GM12891 (cell line): ENCODE measurements around the gene SLC49A3.

Source experiments
- POLR2A ChIP-seq: IDR thresholded peaks from 2 replicates; pipeline ENCODE4 v1.6.1; 2011; ENCODE audit warnings: low read depth, low read length, control low read depth
- POLR2AphosphoS5 ChIP-seq: IDR thresholded peaks from 2 replicates; pipeline ENCODE4 v1.6.1; 2011; ENCODE audit warnings: low read depth, low read length, control low read depth
- SPI1 ChIP-seq: IDR thresholded peaks from 2 replicates; pipeline ENCODE4 v1.6.1; 2011; ENCODE audit warnings: low read depth, low read length, control low read depth
- TAF1 ChIP-seq: IDR thresholded peaks from 2 replicates; pipeline ENCODE4 v1.6.1; 2011; ENCODE audit warnings: low read depth, low read length, control low read depth

DNA sequence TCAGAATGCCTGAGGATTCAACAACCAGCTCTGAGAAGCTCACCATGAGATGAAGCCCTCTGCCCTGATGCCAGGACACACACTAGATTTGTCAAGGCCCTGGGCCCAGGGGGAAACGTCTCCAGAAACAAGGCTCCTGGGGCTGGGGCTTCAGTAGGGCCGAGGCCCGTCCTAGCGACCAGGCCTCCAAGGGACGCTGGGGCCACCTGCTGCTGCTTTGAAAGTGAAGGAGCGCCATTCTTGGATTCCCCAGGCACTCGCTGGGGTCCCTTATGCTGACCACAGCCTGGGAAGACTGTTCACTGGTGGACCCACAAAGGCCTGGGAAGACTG, 39.7 kb downstream of the SLC49A3 start:
- TF ChIP-seq TAF1 (no peak), POLR2A (no peak), POLR2AphosphoS5 (no peak), SPI1 (no peak)
